ENCODE measurements around the gene TCHP.
"Not testable (repeated sequence)": the region's sequence is repeated elsewhere in the genome, so short reads cannot be mapped to it uniquely, and the experiment has no call there.

The TCHP gene

GRCh38 chr12:109926016-109926415 is 25.9 kb downstream of the TCHP start:
- H3K9me3 ChIP-seq (ENCODE audit: control insufficient read depth, insufficient read depth, low read depth, low read length), result no peaks in the 10 kb centered on the region
- H3K4me3 ChIP-seq (ENCODE audit: low read depth, low read length), result no peak overlapping the region
- H3K27ac ChIP-seq (ENCODE audit: low read depth, low read length), result no peak overlapping the region
- H3K27me3 ChIP-seq (ENCODE audit: control insufficient read depth, insufficient read depth, low read length), result no peaks in the 10 kb centered on the region
- H3K9ac ChIP-seq (ENCODE audit: low read length), result no peak overlapping the region
- H3K36me3 ChIP-seq (ENCODE audit: control insufficient read depth, insufficient read depth, low read length), result peaks cover 5% of the 10 kb centered on the region
- H3K4me1 ChIP-seq (ENCODE audit: control insufficient read depth, insufficient read depth, low read length), result no peaks in the 10 kb centered on the region

- Histone ChIP-seq H3K27ac (ENCODE audit: low read depth, low read length) (no peak overlapping the region), H3K9ac (ENCODE audit: low read length) (no peak overlapping the region), H3K9me3 (ENCODE audit: control insufficient read depth, insufficient read depth, low read depth, low read length) (no peaks in the 10 kb centered on the region), H3K36me3 (ENCODE audit: control insufficient read depth, insufficient read depth, low read length) (peaks cover 11% of the 10 kb centered on the region), H3K4me3 (ENCODE audit: low read depth, low read length) (no peak overlapping the region), H3K27me3 (ENCODE audit: control insufficient read depth, insufficient read depth, low read length) (no peaks in the 10 kb centered on the region), H3K4me1 (ENCODE audit: control insufficient read depth, insufficient read depth, low read length) (no peaks in the 10 kb centered on the region)
Observed at GRCh38 chr12:109926488-109927210, 26.6 kb downstream of the TCHP start.

- Histone ChIP-seq H3K36me3 (ENCODE audit: control insufficient read depth, insufficient read depth, low read length) (peaks cover 21% of the 10 kb centered on the region), H3K9ac (ENCODE audit: low read length) (no peak overlapping the region), H3K9me3 (ENCODE audit: control insufficient read depth, insufficient read depth, low read depth, low read length) (no peaks in the 10 kb centered on the region), H3K4me3 (ENCODE audit: low read depth, low read length) (no peak overlapping the region), H3K4me1 (ENCODE audit: control insufficient read depth, insufficient read depth, low read length) (no peaks in the 10 kb centered on the region), H3K27ac (ENCODE audit: low read depth, low read length) (no peak overlapping the region), H3K27me3 (ENCODE audit: control insufficient read depth, insufficient read depth, low read length) (no peaks in the 10 kb centered on the region)
Observed at GRCh38 chr12:109927622-109928021, 27.5 kb downstream of the TCHP start.

GRCh38 chr12:109928058-109928656 is 28.1 kb downstream of the TCHP start:
- no peaks in the 10 kb centered on the region for H3K4me1 ChIP-seq (ENCODE audit: control insufficient read depth, insufficient read depth, low read length)
- H3K27me3 ChIP-seq (ENCODE audit: control insufficient read depth, insufficient read depth, low read length), result no peaks in the 10 kb centered on the region
- H3K9me3 ChIP-seq (ENCODE audit: control insufficient read depth, insufficient read depth, low read depth, low read length), result no peaks in the 10 kb centered on the region
- no peak overlapping the region for H3K4me3 ChIP-seq (ENCODE audit: low read depth, low read length)
- H3K36me3 ChIP-seq (ENCODE audit: control insufficient read depth, insufficient read depth, low read length), result peaks cover 26% of the 10 kb centered on the region
- no peak overlapping the region for H3K27ac ChIP-seq (ENCODE audit: low read depth, low read length)
- no peak overlapping the region for H3K9ac ChIP-seq (ENCODE audit: low read length)

GRCh38 chr12:109929326-109929725 is 29.3 kb downstream of the TCHP start:
- not testable (repeated sequence) for H3K27ac ChIP-seq (ENCODE audit: low read depth, low read length); H3K9ac ChIP-seq (ENCODE audit: low read length); H3K9me3 ChIP-seq (ENCODE audit: control insufficient read depth, insufficient read depth, low read depth, low read length); H3K4me3 ChIP-seq (ENCODE audit: low read depth, low read length); H3K27me3 ChIP-seq (ENCODE audit: control insufficient read depth, insufficient read depth, low read length); H3K4me1 ChIP-seq (ENCODE audit: control insufficient read depth, insufficient read depth, low read length)
- peaks cover 35% of the 10 kb centered on the region for H3K36me3 ChIP-seq (ENCODE audit: control insufficient read depth, insufficient read depth, low read length)

- no peak overlapping the region for H3K4me3 ChIP-seq (ENCODE audit: low read depth, low read length)
- H3K36me3 ChIP-seq (ENCODE audit: control insufficient read depth, insufficient read depth, low read length), result peaks cover 37% of the 10 kb centered on the region
- H3K9ac ChIP-seq (ENCODE audit: low read length), result no peak overlapping the region
- H3K4me1 ChIP-seq (ENCODE audit: control insufficient read depth, insufficient read depth, low read length), result no peaks in the 10 kb centered on the region
- no peaks in the 10 kb centered on the region for H3K9me3 ChIP-seq (ENCODE audit: control insufficient read depth, insufficient read depth, low read depth, low read length)
- H3K27me3 ChIP-seq (ENCODE audit: control insufficient read depth, insufficient read depth, low read length), result no peaks in the 10 kb centered on the region
- H3K27ac ChIP-seq (ENCODE audit: low read depth, low read length), result no peak overlapping the region
Observed at GRCh38 chr12:109930028-109930800, 30.1 kb downstream of the TCHP start.

GRCh38 chr12:109931143-109931542 is 31.1 kb downstream of the TCHP start:
- Histone ChIP-seq H3K27me3 (ENCODE audit: control insufficient read depth, insufficient read depth, low read length) (no peaks in the 10 kb centered on the region), H3K36me3 (ENCODE audit: control insufficient read depth, insufficient read depth, low read length) (peaks cover 42% of the 10 kb centered on the region), H3K9ac (ENCODE audit: low read length) (no peak overlapping the region), H3K4me3 (ENCODE audit: low read depth, low read length) (no peak overlapping the region), H3K9me3 (ENCODE audit: control insufficient read depth, insufficient read depth, low read depth, low read length) (no peaks in the 10 kb centered on the region), H3K4me1 (ENCODE audit: control insufficient read depth, insufficient read depth, low read length) (no peaks in the 10 kb centered on the region), H3K27ac (ENCODE audit: low read depth, low read length) (no peak overlapping the region; the same call in 1 of the 2 replicates)

- no peaks in the 10 kb centered on the region for H3K9me3 ChIP-seq (ENCODE audit: control insufficient read depth, insufficient read depth, low read depth, low read length)
- H3K9ac ChIP-seq (ENCODE audit: low read length), result no peak overlapping the region
- no peaks in the 10 kb centered on the region for H3K4me1 ChIP-seq (ENCODE audit: control insufficient read depth, insufficient read depth, low read length)
- no peak overlapping the region for H3K27ac ChIP-seq (ENCODE audit: low read depth, low read length)
- H3K27me3 ChIP-seq (ENCODE audit: control insufficient read depth, insufficient read depth, low read length), result no peaks in the 10 kb centered on the region
- H3K4me3 ChIP-seq (ENCODE audit: low read depth, low read length), result no peak overlapping the region
- H3K36me3 ChIP-seq (ENCODE audit: control insufficient read depth, insufficient read depth, low read length), result peaks cover 55% of the 10 kb centered on the region
Observed at GRCh38 chr12:109932878-109933503, 32.9 kb downstream of the TCHP start.

- no peak overlapping the region for H3K4me3 ChIP-seq (ENCODE audit: low read depth, low read length)
- no peaks in the 10 kb centered on the region for H3K9me3 ChIP-seq (ENCODE audit: control insufficient read depth, insufficient read depth, low read depth, low read length)
- H3K27ac ChIP-seq (ENCODE audit: low read depth, low read length), result no peak overlapping the region
- H3K36me3 ChIP-seq (ENCODE audit: control insufficient read depth, insufficient read depth, low read length), result peaks cover 65% of the 10 kb centered on the region
- H3K9ac ChIP-seq (ENCODE audit: low read length), result no peak overlapping the region
- no peaks in the 10 kb centered on the region for H3K4me1 ChIP-seq (ENCODE audit: control insufficient read depth, insufficient read depth, low read length)
- no peaks in the 10 kb centered on the region for H3K27me3 ChIP-seq (ENCODE audit: control insufficient read depth, insufficient read depth, low read length)
Observed at GRCh38 chr12:109934026-109934425, 34.0 kb downstream of the TCHP start.

GRCh38 chr12:109937371-109937770 is 37.3 kb downstream of the TCHP start:
- Histone ChIP-seq H3K4me3 (ENCODE audit: low read depth, low read length) (no peak overlapping the region), H3K4me1 (ENCODE audit: control insufficient read depth, insufficient read depth, low read length) (no peaks in the 10 kb centered on the region), H3K36me3 (ENCODE audit: control insufficient read depth, insufficient read depth, low read length) (peaks cover 48% of the 10 kb centered on the region), H3K9ac (ENCODE audit: low read length) (no peak overlapping the region), H3K9me3 (ENCODE audit: control insufficient read depth, insufficient read depth, low read depth, low read length) (no peaks in the 10 kb centered on the region), H3K27me3 (ENCODE audit: control insufficient read depth, insufficient read depth, low read length) (no peaks in the 10 kb centered on the region), H3K27ac (ENCODE audit: low read depth, low read length) (no peak overlapping the region)

- H3K9ac ChIP-seq (ENCODE audit: low read length), result no peak overlapping the region
- no peak overlapping the region for H3K27ac ChIP-seq (ENCODE audit: low read depth, low read length)
- H3K4me3 ChIP-seq (ENCODE audit: low read depth, low read length), result no peak overlapping the region
- no peaks in the 10 kb centered on the region for H3K9me3 ChIP-seq (ENCODE audit: control insufficient read depth, insufficient read depth, low read depth, low read length)
- H3K4me1 ChIP-seq (ENCODE audit: control insufficient read depth, insufficient read depth, low read length), result no peaks in the 10 kb centered on the region
- peaks cover 34% of the 10 kb centered on the region for H3K36me3 ChIP-seq (ENCODE audit: control insufficient read depth, insufficient read depth, low read length)
- no peaks in the 10 kb centered on the region for H3K27me3 ChIP-seq (ENCODE audit: control insufficient read depth, insufficient read depth, low read length)
Observed at GRCh38 chr12:109938947-109939346, 38.9 kb downstream of the TCHP start.

Data from HUES6 (cell line).